Measurements from ENCODE around the gene MAP2K6. TPM values are rescaled to one million over a fixed set of nuclear protein-coding genes. Genes with fewer than 3 reads are reported as not detected.

The MAP2K6 gene
- total RNA-seq, 1 experiment from 2014 or later: 17.7 TPM

GRCh38 chr17:69501591-69502468, 87.3 kb downstream of the MAP2K6 start:
- Histone ChIP-seq H3K9me3 (ENCODE audit: control insufficient read depth, low read depth, low read length) (no peaks in the 10 kb centered on the region), H3K4me2 (ENCODE audit: insufficient read depth, insufficient read length, low read length) (peak overlapping the region; percentile 59), H4K8ac (replicated peaks; ENCODE audit: insufficient read length, low read depth, low read length) (no peak overlapping the region), H3K27me3 (ENCODE audit: insufficient read depth, low read length) (no peaks in the 10 kb centered on the region), H4K91ac (ENCODE audit: insufficient read length, low read depth, low read length) (no peak overlapping the region), H2BK20ac (ENCODE audit: low read depth, low read length, poor library complexity, severe bottlenecking) (no peak overlapping the region), H2BK5ac (ENCODE audit: insufficient read length, low read length) (no peak overlapping the region), H3T11ph (ENCODE audit: low read length) (no peak overlapping the region), H2AFZ (ENCODE audit: low read length) (no peak overlapping the region), H2BK12ac (ENCODE audit: insufficient read length, low read depth, low read length) (no peak overlapping the region), H3K79me2 (ENCODE audit: insufficient read depth, low read length) (peaks cover 2% of the 10 kb centered on the region; the same call in 1 of the 2 replicates), H3K14ac (ENCODE audit: insufficient read depth, low read length) (0 out of 2 replicates have a peak overlapping the region, but pooled peaks have one; percentile 69), H4K5ac (ENCODE audit: insufficient read length, low read depth, low read length) (no peak overlapping the region), H3K9ac (ENCODE audit: extremely low read depth, insufficient read length, low read length) (no peak overlapping the region), H3K4me1 (ENCODE audit: insufficient read depth, low read length) (peaks cover 9% of the 10 kb centered on the region; the same call in 1 of the 2 replicates), H3K18ac (ENCODE audit: insufficient read length, low read depth, low read length) (no peak overlapping the region), H4K20me1 (ENCODE audit: control insufficient read depth, insufficient read depth, insufficient read length) (no peaks in the 10 kb centered on the region), H3K56ac (ENCODE audit: insufficient read length, low read depth, low read length) (no peak overlapping the region), H3K23me2 (ENCODE audit: insufficient read length, low read depth, low read length, poor library complexity, severe bottlenecking) (peaks cover 4% of the 10 kb centered on the region), H3K23ac (ENCODE audit: insufficient read length, low read depth, low read length) (no peak overlapping the region), H3K4ac (ENCODE audit: low read depth, low read length) (no peak overlapping the region), H2BK120ac (ENCODE audit: low read depth, low read length, poor library complexity, severe bottlenecking) (no peak overlapping the region), H2BK15ac (ENCODE audit: low read depth, low read length) (no peak overlapping the region), H3K79me1 (ENCODE audit: insufficient read depth, low read depth, low read length, poor library complexity, severe bottlenecking) (no peaks in the 10 kb centered on the region), H2AK5ac (ENCODE audit: insufficient read length, low read length) (no peak overlapping the region), H3K27ac (ENCODE audit: insufficient read length, low read depth, low read length) (peak overlapping the region; percentile 62)
- Mint-ChIP-seq H3K27ac (peak overlapping the region; percentile 88 to 97 (median 92)), H3K4me3 (peak overlapping the region in 1 of 2 experiments; percentile 75; a peak in 4 of 5 replicates), H3K27me3 (ENCODE audit: low read depth) (no peaks in the 10 kb centered on the region), H3K4me1 (peaks cover 52 to 70% of the 10 kb centered on the region in 2 experiments), H3K9me3 (no peaks in the 10 kb centered on the region), H3K36me3 (ENCODE audit: insufficient read depth in 1 of 3, low read depth in 3 of 3) (peaks cover 0 to 2% (median 0%) of the 10 kb centered on the region in 3 experiments; a peak in 2 of 7 replicates)
- WGBS (ENCODE audit: extremely low coverage, insufficient read length, low lambda C conversion rate): no CpG with 5 or more reads among the region's 14 CpGs
- no peak for TF ChIP-seq CTCF (conservative IDR thresholded peaks at IDR 0.05)
- DNase-seq: peak; percentile 66
